CD4-positive, alpha-beta T cell treated with Interleukin-4 for 4 hours (primary cell): Measurements from ENCODE around the gene CEACAM6.
"Not testable (repeated sequence)": the region's sequence is repeated elsewhere in the genome, so short reads cannot be mapped to it uniquely, and the experiment has no call there.

Experiments used
- DNase-seq: peaks from one replicate; pipeline ENCODE4 v3.0.0-alpha.2; 2020

CEACAM6 gene

GRCh38 chr19:41748012-41748411, 7.3 kb upstream of the CEACAM6 start:
- DNase-seq: no peak

DNA sequence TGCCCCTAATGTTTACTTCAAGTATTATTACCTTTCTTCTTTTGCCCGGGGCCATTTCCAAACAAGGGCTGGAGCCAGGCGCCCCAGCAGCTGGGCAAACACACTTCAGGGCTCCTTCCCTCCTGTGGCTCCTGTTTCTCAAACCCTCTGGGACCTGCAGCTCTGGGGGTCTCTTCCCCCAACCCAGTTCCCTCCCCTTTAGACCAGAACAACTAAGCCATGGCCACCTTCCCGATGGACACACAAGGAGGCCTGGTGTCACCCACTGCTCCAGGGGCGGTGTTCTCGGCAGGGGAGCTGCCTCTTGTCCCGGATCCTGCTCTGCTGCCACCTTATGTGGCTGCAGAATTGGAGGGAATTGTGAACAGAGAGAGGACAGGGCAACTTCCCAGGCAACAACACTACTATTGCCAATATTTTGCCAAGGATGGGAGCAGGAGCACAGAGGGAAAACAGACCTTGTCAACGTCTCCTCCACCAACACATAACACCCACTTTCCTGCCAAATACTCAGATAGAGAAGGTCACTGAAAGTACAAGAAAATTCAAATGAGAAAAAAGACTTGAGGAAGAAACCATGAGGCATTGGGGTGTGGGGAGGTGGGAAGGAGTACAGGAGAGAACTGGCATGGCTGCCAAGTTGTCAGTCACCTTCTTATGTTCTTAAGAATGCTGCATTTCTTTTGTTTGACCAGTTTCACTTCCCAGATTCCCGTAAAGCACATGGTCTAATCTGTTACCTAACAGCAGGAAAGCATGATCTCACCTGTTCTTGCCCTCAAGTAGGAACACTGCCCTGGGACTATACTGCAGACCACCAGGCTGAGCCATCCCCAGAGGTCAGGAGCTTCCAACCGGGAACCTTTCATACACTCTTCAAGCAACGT, 4.8 kb upstream of the CEACAM6 start:
- DNase-seq: not testable (repeated sequence)

DNA sequence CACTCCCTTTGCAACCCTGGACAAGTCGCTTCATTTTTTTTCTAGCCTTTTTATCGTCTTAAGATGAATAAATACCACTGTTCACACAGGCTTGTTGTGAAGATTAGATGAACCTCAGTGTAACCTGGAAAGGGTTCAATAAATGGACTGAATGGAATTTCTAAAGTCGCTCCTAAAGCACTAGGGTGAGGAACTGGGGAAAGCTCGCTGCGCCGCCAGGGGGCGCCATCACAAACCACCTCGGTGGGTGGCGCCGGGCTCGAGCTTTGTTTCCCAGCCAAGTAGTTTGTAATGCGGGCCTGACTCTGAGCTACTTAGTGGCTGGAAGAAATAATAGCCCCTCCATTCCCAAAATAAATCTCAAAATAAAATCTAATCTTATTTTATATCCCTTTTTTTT, 2.2 kb upstream of the CEACAM6 start:
- DNase-seq: peak; percentile 45

GRCh38 chr19:41753936-41754529, 1.3 kb upstream of the CEACAM6 start:
- peak; percentile 67 for DNase-seq

DNA sequence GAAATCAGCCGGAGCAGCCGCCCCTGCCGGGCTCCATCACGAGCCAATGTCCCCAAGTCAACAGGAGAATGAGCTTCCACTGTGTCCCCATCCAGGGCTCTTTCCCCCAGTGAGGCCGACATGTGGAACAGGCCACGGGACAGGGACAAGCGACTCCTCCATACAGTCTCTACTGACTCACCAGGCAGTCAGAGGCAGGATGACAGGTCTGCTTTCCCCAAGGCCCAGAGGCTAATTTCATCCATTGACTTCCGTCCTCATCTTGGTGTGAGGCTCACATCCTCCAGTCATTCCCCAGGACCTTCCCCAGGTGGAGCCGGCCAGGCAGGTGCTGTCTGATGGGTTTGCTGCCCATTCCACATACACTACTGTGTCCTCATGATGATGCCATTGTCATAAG, 3.5 kb downstream of the CEACAM6 start:
- DNase-seq: no peak

- DNase-seq: no peak
Measured at GRCh38 chr19:41767115-41767514, 11.8 kb downstream of the CEACAM6 start.

GRCh38 chr19:41768105-41768504, 12.8 kb downstream of the CEACAM6 start:
- DNase-seq: not testable (repeated sequence)

DNA sequence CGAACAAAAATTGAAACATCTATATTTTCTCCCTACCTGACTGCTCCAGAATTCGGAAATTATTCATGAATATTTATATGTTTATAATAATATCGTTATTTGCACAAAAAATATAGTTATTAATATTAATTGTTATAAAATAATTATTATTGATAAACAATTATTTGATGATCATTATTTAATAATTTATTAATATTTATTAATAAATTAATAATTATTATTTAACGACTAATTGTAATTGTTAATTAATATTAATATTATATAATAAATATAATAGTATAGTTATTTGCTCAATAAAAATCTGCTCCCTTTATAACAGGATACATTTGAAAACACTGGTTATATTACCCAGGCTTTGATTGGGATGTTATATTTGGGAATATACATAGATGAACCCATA, 14.3 kb downstream of the CEACAM6 start:
- no peak for DNase-seq

DNA sequence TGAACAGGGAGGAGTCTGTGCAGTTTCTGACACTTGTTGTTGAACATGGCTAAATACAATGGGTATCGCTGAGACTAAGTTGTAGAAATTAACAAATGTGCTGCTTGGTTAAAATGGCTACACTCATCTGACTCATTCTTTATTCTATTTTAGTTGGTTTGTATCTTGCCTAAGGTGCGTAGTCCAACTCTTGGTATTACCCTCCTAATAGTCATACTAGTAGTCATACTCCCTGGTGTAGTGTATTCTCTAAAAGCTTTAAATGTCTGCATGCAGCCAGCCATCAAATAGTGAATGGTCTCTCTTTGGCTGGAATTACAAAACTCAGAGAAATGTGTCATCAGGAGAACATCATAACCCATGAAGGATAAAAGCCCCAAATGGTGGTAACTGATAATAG, 16.1 kb downstream of the CEACAM6 start:
- DNase-seq: no peak

DNA sequence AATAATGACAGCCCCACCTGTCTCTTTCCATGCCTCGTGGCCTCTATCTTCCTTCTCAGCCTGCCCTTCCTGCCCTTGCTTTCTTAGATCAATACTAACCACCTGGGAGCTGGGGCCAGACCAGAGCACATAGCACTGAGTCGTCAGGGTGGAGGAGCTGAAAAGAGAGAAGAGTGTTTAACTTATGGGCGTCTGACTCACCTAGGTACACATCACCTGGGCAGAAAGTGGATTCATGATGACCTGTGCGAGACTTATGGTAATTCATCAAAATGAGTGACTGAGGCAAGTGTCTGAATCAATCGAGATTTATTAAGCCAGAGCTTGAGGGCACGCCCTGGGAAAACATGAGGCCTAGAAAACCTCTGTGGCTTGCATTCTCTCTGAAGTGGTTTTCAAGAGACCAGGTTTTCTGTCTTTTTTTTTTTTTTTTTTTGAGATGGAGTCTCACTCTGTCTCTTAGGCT, 19.2 kb downstream of the CEACAM6 start:
- peak; percentile 74 for DNase-seq

GRCh38 chr19:41776700-41777099, 21.4 kb downstream of the CEACAM6 start:
- DNase-seq: no peak

DNA sequence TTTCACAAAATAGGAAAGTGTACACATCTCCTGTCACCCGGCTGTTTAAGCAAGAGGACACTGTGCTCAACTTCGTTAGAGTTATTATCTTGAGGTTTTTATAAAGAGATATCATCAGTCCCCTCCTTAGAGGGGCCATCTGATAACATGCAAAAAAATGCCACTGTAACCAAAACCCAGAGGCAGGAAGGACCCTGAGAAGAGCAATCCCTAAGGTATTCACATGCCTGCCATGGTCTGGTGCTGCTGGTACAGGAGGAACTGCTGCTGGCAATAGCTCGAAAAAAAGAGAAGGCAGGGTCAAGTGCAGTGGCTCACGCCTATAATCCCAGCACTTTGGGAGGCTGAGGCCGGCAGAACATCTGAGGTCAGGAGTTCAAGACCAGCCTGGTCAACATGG, 28.3 kb downstream of the CEACAM6 start:
- DNase-seq: no peak

- no peak for DNase-seq
Measured at GRCh38 chr19:41784312-41784711, 29.0 kb downstream of the CEACAM6 start.

DNA sequence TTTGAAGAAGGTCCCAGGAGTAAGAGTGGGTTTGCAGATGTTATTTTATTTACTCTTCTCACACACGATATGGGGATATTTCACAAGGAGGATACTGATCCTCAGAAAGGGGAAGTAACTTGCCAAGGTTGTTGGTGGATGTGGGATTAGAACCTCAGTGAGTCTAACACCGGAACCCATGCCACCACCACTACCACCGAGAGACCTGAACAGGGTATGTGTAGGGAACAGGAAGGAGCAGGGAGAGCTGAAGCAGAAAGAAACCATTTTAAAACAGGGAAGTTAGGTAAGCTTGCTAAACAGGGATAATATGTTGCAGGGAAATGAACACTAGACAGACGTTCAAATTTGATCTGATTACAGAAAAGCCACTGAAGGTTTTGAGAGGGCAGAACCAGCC, 29.4 kb downstream of the CEACAM6 start:
- DNase-seq: no peak

DNA sequence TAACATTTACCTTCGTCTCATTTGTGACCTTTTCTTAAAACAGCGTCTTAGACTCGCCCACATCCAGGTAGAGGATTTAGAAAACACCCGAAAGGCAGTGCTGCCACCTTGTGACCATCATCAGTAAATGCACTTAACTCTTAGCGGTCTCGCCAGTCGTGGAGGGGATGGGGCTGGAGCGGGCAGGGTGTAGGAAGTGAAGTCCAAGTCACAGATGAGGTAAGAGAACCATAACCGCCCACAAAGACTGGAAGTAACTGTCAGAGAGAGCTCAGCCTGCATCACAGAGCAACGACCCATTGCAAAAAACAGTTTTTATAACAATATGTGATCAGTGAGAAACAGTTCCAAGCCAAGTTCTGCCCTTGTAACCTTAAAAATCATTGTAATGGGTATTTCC, 30.3 kb downstream of the CEACAM6 start:
- DNase-seq: peak; percentile 78

GRCh38 chr19:41787055-41787454, 31.7 kb downstream of the CEACAM6 start:
- DNase-seq: no peak

- DNase-seq: not testable (repeated sequence)
Measured at GRCh38 chr19:41788518-41788917, 33.2 kb downstream of the CEACAM6 start.

GRCh38 chr19:41789053-41789452, 33.7 kb downstream of the CEACAM6 start:
- DNase-seq: not testable (repeated sequence)

DNA sequence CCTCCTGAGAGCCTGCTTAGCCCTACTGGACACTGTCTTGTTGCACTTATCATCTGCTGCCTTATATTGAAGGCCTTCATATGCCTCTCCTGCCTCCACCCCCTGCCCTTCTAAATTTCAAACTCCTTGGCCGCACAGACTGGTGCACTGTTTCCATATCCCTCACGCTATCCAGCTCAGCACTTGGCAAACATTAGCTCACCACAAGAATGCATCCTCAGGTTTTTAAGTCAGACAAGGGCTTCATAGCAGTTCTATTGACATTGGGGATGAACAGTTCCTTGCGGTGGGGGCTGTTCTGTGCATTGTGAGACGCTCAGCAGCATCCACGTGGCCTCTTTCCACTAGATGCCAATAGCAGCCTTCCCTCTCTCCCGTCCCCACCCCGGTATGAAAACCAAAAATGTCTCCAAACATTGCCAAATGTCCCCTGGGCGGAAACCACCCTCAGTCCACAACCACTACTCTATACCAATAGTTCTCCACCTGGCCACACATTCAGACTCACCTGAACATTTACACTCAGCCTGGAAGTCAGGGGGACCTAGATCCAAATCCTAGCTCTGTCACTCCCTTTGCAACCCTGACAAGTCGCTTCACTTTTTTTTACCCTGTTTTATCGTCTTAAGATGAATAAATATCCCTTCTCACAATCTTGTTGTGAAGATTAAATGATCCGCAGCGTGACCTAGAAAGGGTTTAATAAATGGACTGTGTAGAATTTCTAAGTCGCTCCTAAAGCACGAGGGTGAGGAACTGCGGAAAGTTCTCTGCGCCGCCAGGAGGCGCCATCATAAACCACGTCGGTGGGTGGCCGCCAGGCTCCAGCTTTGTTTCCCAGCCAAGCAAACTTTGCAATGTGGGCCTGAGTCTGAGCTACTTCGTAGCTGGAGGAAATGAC, 37.4 kb downstream of the CEACAM6 start:
- peak; percentile 25 for DNase-seq

GRCh38 chr19:41793414-41793727, 38.0 kb downstream of the CEACAM6 start:
- DNase-seq: no peak

GRCh38 chr19:41795031-41795461, 39.7 kb downstream of the CEACAM6 start:
- peak; percentile 66 for DNase-seq

- DNase-seq: no peak
Measured at GRCh38 chr19:41796362-41796761, 41.0 kb downstream of the CEACAM6 start, which contains the start of gene CEACAM3. Gene CEACAM3, plus strand, starts transcription at chr19:41796587. Its CDS starts 91 bp downstream, at chr19:41796678.

DNA sequence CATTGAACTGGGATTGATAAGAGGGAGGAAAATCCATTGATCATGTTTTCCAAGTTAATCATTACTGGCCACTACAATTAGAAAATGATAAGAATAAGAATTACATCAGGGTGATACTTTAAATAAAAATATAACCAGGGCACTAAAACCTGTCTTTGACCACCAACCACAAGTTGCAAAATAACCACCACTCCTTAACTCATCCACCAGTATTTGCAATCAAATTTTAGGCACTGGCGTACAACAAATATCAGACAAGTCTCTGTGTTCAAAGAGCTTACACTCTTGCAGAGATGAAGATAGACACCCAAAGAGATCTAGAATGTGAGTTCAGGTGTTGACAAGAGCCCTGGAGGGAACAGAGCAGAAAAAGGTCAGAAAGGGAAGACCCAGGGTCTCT, 41.6 kb downstream of the CEACAM6 start:
- no peak for DNase-seq
